Caco-2 (cell line): ENCODE measurements around the gene RBM4. TPM values are rescaled to one million over a fixed set of nuclear protein-coding genes. Genes with fewer than 3 reads are reported as not detected.

Experiments
- BruUV-seq: library from RNA; stranded (reverse); fragments of 400-500 nt; replicated peaks from 2 replicates; lab custom pipeline; 2021; lab: Mats Ljungman, UMichigan
- CTCF ChIA-PET: fragments of 300-600 bp; sonication (Branson Sonifier 250); formaldehyde crosslinking; loops from one replicate; lab custom pipeline; 2022; ENCODE audit warnings: antibody characterized with exemption; lab: Charles Lee
- POLR2A ChIA-PET: fragments of 300-600 bp; sonication (Branson Sonifier 250); formaldehyde crosslinking; loops from one replicate; lab custom pipeline; 2022; ENCODE audit warnings: antibody characterized with exemption; lab: Charles Lee
- DNase-seq, 2 experiments: peaks; one replicate each; pipeline versions ENCODE4 v3.0.0 to v3.0.0-alpha.2; 2020 to 2022
- H3K27me3 ChIP-seq: replicated peaks from 2 replicates; pipeline ENCODE4 v1.6.0; 2011; ENCODE audit warnings: low read length; ENCODE audit not compliant: control insufficient read depth, insufficient read depth
- H3K36me3 ChIP-seq: 2 replicates; pipeline ENCODE4 v1.5.1; 2011; ENCODE audit warnings: low read length; ENCODE audit not compliant: control insufficient read depth, insufficient read depth
- H3K4me1 ChIP-seq: fragments of 250-450 bp; sonication (Bioruptor Pico); 2 replicates; pipeline ENCODE4 v1.5.1; 2020; ENCODE audit warnings: mild to moderate bottlenecking
- H3K4me3 ChIP-seq: 2 replicates; pipeline ENCODE4 v1.5.1; 2011; ENCODE audit warnings: low read depth, mild to moderate bottlenecking, control low read depth, low read length
- H3K9me3 ChIP-seq: fragments of 250-450 bp; sonication (Bioruptor Pico); 2 replicates; pipeline ENCODE4 v1.5.1; 2020; ENCODE audit warnings: mild to moderate bottlenecking, moderate library complexity
- H3K27ac Mint-ChIP-seq: one replicate; pipeline ENCODE4 v1.8.0; 2022; ENCODE audit warnings: mixed read lengths; ENCODE audit not compliant: unreplicated experiment
- H3K27me3 Mint-ChIP-seq: one replicate; pipeline ENCODE4 v1.8.0; 2022; ENCODE audit warnings: mixed read lengths; ENCODE audit not compliant: insufficient read depth, unreplicated experiment
- H3K36me3 Mint-ChIP-seq: one replicate; pipeline ENCODE4 v1.8.0; 2022; ENCODE audit warnings: mild to moderate bottlenecking, mixed read lengths; ENCODE audit not compliant: insufficient read depth, unreplicated experiment
- H3K4me1 Mint-ChIP-seq: one replicate; pipeline ENCODE4 v1.8.0; 2022; ENCODE audit warnings: low read depth, mixed read lengths; ENCODE audit not compliant: unreplicated experiment
- H3K4me3 Mint-ChIP-seq: one replicate; pipeline ENCODE4 v1.8.0; 2022; ENCODE audit warnings: mild to moderate bottlenecking, moderate library complexity, mixed read lengths; ENCODE audit not compliant: unreplicated experiment
- H3K9me3 Mint-ChIP-seq: one replicate; pipeline ENCODE4 v1.8.0; 2022; ENCODE audit warnings: mixed read lengths; ENCODE audit not compliant: unreplicated experiment
- intact Hi-C: fragments of 100-400 bp; cut with micrococcal nuclease; formaldehyde crosslinking; loops from one replicate; pipeline ENCODE4 v1.10.0; 2022; ENCODE audit not compliant: unreplicated experiment
- total RNA-seq: library from RNA; stranded (reverse); gene quantifications from 2 replicates; pipeline ENCODE4 v1.2.3, GENCODE V29; 2022
- TF ChIP-seq, protein P1 (sequence below), 2 experiments: fragments of 200-600 bp in 1 of 2; IDR thresholded peaks; 1 replicate in 1 of 2; 2 replicates in 1 of 2; pipeline versions ENCODE4 v1.5.1 to v1.8.0; 2011 to 2022; ENCODE audit warnings: antibody characterized with exemption in 1 of 2, control low read depth in 1 of 2, inconsistent platforms in 1 of 2, low read depth in 1 of 2, low read length in 1 of 2, mild to moderate bottlenecking in 1 of 2, moderate library complexity in 1 of 2; ENCODE audit not compliant: insufficient read depth in 1 of 2, severe bottlenecking in 1 of 2, unreplicated experiment in 1 of 2

Gene RBM4
- total RNA-seq, 1 experiment from 2014 or later, result 257 TPM

DNA sequence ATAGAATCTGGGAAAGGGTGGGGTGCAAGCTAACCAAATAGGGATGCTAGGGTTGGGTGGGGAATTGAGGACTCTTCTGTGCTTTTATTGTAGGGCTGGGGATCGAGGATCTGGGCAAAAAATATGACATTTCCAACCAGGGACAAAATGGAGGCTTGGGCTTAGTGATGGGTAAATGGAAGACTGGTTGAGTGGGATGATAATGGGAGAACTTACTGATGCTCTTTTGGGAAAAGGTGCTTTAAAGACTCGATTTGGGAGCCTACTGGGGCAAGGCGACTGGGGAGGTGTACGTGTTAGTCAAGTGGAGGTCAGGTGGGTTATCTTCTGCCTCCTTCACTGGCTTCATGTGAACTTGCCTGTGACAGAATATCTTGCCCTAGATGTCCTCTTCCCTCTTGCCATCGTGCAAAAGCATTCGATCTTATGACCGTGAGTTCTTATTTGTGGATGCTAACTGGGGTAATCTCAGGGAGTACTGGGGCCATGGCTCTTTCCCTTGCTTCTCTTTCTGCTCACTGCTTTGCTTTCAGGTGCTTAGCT is 10.4 kb upstream of the RBM4 start:
- Mint-ChIP-seq H3K4me1 (no peaks in the 10 kb centered on the region), H3K9me3 (no peaks in the 10 kb centered on the region), H3K4me3 (no peak overlapping the region), H3K27me3 (no peaks in the 10 kb centered on the region), H3K36me3 (peaks cover 96% of the 10 kb centered on the region), H3K27ac (no peak overlapping the region)
- DNase-seq, result no peak
- TF ChIP-seq, protein P1, sequence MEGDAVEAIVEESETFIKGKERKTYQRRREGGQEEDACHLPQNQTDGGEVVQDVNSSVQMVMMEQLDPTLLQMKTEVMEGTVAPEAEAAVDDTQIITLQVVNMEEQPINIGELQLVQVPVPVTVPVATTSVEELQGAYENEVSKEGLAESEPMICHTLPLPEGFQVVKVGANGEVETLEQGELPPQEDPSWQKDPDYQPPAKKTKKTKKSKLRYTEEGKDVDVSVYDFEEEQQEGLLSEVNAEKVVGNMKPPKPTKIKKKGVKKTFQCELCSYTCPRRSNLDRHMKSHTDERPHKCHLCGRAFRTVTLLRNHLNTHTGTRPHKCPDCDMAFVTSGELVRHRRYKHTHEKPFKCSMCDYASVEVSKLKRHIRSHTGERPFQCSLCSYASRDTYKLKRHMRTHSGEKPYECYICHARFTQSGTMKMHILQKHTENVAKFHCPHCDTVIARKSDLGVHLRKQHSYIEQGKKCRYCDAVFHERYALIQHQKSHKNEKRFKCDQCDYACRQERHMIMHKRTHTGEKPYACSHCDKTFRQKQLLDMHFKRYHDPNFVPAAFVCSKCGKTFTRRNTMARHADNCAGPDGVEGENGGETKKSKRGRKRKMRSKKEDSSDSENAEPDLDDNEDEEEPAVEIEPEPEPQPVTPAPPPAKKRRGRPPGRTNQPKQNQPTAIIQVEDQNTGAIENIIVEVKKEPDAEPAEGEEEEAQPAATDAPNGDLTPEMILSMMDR (IDR thresholded peaks at IDR 0.05; ENCODE audit: insufficient read depth in 1 of 2, low read depth in 1 of 2, low read length in 1 of 2, severe bottlenecking in 1 of 2, unreplicated experiment in 1 of 2), result no peak
- no peaks in the 10 kb centered on the region for H3K9me3 ChIP-seq
- POLR2A ChIA-PET, result interaction anchor here (1.9 to 2.5 kb wide), 2 partner anchors 10 to 11 kb away, joined by 6 to 31 read pairs; partner anchors contain the start of gene RBM14
- H3K36me3 ChIP-seq, result peaks cover 24% of the 10 kb centered on the region
- BruUV-seq, result TSS peak; percentile 1
- intact Hi-C loops, result no loop called here
- H3K27me3 ChIP-seq, result no peaks in the 10 kb centered on the region
- H3K4me3 ChIP-seq, result no peak overlapping the region
- H3K4me1 ChIP-seq, result no peaks in the 10 kb centered on the region
- CTCF ChIA-PET, result interaction anchor here (0.6 to 0.8 kb wide), 2 partner anchors 10 to 264 kb away, joined by 3 to 4 read pairs; partner anchors contain the start of gene RBM4

- POLR2A ChIA-PET, result interaction anchor here (2.5 kb wide), 1 partner anchor 12 kb away, joined by 31 read pairs; the partner anchor contains the start of gene RBM14
- Histone ChIP-seq H3K27me3 (no peaks in the 10 kb centered on the region), H3K4me1 (no peaks in the 10 kb centered on the region), H3K4me3 (no peak overlapping the region), H3K36me3 (peaks cover 22% of the 10 kb centered on the region), H3K9me3 (no peaks in the 10 kb centered on the region)
- Mint-ChIP-seq H3K4me1 (no peaks in the 10 kb centered on the region), H3K27ac (no peak overlapping the region), H3K36me3 (peaks cover 94% of the 10 kb centered on the region), H3K9me3 (no peaks in the 10 kb centered on the region), H3K27me3 (no peaks in the 10 kb centered on the region), H3K4me3 (no peak overlapping the region)
- intact Hi-C loops, result no loop called here
- TF ChIP-seq, protein P1 (IDR thresholded peaks at IDR 0.05; ENCODE audit: insufficient read depth in 1 of 2, low read depth in 1 of 2, low read length in 1 of 2, severe bottlenecking in 1 of 2, unreplicated experiment in 1 of 2), result no peak
- no peak for DNase-seq
- CTCF ChIA-PET, result interaction anchor here (0.6 kb wide), 1 partner anchor 682 kb away, joined by 3 read pairs; no protein-coding TSS in a partner anchor
- BruUV-seq, result no TSS peak
Observed at GRCh38 chr11:66629356-66629755, 9.1 kb upstream of the RBM4 start.

DNA sequence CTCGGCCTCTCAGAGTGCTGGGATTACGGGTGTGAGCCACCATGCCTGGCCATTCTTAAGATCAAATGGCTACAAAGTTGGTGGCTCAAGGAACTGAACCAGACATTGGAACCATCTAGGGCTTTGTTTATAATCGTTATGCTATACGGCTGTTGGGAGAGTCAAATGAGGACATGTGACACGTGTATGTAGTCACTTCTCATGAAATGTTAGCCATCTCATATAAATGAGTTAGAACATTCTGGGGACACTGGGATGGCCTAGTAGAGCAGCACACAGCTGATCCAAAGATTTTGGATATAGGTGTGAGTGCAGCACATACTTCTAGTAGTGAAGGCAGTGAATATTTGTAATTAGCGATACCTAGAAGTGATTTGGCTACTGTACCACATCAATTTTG is 6.6 kb upstream of the RBM4 start:
- no peak overlapping the region for H3K4me3 ChIP-seq
- ChIA-PET POLR2A (no interaction called here), CTCF (no interaction called here)
- Mint-ChIP-seq H3K27ac (peak overlapping the region; percentile 36), H3K4me1 (peaks cover 6% of the 10 kb centered on the region), H3K27me3 (no peaks in the 10 kb centered on the region), H3K4me3 (no peak overlapping the region), H3K9me3 (no peaks in the 10 kb centered on the region), H3K36me3 (peaks cover 94% of the 10 kb centered on the region)
- BruUV-seq, result no TSS peak
- intact Hi-C loops, result no loop called here
- H3K9me3 ChIP-seq, result no peaks in the 10 kb centered on the region
- no peak for DNase-seq
- H3K27me3 ChIP-seq, result no peaks in the 10 kb centered on the region
- TF ChIP-seq, protein P1 (IDR thresholded peaks at IDR 0.05; ENCODE audit: insufficient read depth in 1 of 2, low read depth in 1 of 2, low read length in 1 of 2, severe bottlenecking in 1 of 2, unreplicated experiment in 1 of 2), result no peak
- peaks cover 15% of the 10 kb centered on the region for H3K36me3 ChIP-seq
- no peaks in the 10 kb centered on the region for H3K4me1 ChIP-seq
